PC-9 (cell line): ENCODE data around the gene DPYSL5.

Experiments used
- EZH2 ChIP-seq: fragments of 200-600 bp; sonication (generic); IDR thresholded peaks from 2 replicates; pipeline ENCODE4 v1.8.0; 2017; ENCODE audit warnings: antibody characterized with exemption, low read depth
- TF ChIP-seq, protein P1 (sequence below): fragments of 200-600 bp; sonication (generic); conservative IDR thresholded peaks from 2 replicates; pipeline ENCODE4 v1.6.1; 2017; ENCODE audit warnings: mixed run types, antibody characterized with exemption, mild to moderate bottlenecking, moderate library complexity

DNA sequence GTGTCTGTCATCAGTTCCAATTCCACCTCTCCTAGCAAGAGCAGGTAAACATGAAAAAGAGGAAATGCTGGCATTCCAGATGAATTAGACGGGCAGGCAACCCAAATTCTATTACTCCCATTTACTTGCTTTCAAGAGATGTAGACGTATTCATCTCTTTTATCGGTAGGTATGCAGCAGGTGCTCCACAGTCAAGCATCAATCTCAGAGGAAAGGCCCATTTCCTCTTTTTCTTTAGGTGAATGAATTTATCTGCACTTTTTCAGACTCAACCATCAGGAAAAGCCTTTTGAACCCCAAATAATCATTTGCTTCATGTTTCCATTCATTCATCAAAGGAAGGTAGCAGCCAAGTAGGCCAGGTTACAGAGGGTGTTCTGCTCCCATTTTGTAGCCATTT, 27.9 kb downstream of the DPYSL5 start:
- TF ChIP-seq, protein P1, sequence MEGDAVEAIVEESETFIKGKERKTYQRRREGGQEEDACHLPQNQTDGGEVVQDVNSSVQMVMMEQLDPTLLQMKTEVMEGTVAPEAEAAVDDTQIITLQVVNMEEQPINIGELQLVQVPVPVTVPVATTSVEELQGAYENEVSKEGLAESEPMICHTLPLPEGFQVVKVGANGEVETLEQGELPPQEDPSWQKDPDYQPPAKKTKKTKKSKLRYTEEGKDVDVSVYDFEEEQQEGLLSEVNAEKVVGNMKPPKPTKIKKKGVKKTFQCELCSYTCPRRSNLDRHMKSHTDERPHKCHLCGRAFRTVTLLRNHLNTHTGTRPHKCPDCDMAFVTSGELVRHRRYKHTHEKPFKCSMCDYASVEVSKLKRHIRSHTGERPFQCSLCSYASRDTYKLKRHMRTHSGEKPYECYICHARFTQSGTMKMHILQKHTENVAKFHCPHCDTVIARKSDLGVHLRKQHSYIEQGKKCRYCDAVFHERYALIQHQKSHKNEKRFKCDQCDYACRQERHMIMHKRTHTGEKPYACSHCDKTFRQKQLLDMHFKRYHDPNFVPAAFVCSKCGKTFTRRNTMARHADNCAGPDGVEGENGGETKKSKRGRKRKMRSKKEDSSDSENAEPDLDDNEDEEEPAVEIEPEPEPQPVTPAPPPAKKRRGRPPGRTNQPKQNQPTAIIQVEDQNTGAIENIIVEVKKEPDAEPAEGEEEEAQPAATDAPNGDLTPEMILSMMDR: no peak
- TF ChIP-seq EZH2: no peak
